OCI-LY3 (cell line): Measurements from ENCODE around the gene GPR142.

Experiments
- H2AFZ ChIP-seq: fragments of 200-600, 300-600 bp; shearing (Covaris generic); 2 replicates; pipeline ENCODE4 v1.6.0; 2014; ENCODE audit warnings: antibody characterized with exemption, low read depth, low read length
- H3K27ac ChIP-seq: fragments of 200-600, 300-600 bp; sonication (generic); 2 replicates; pipeline ENCODE4 v1.5.1; 2014; ENCODE audit warnings: mild to moderate bottlenecking, low read length, moderate library complexity, mixed read lengths
- H3K27me3 ChIP-seq: fragments of 200-600, 300-600 bp; sonication (generic); 2 replicates; pipeline ENCODE4 v1.6.1; 2014; ENCODE audit warnings: low read depth, low read length, mixed read lengths
- H3K36me3 ChIP-seq: fragments of 200-600, 300-600 bp; sonication (generic); replicated peaks from 2 replicates; pipeline ENCODE3; 2014; ENCODE audit warnings: low read depth, low read length, mixed read lengths
- H3K4me1 ChIP-seq: fragments of 300-600, 200-600 bp; sonication (generic); 2 replicates; pipeline ENCODE4 v1.6.1; 2014; ENCODE audit warnings: low read length, mixed read lengths
- H3K4me2 ChIP-seq: fragments of 200-600, 300-600 bp; sonication (generic); 2 replicates; pipeline ENCODE4 v1.6.1; 2014; ENCODE audit warnings: low read length, mixed read lengths
- H3K4me3 ChIP-seq: fragments of 300-600, 200-600 bp; sonication (generic); 2 replicates; pipeline ENCODE4 v1.5.1; 2014; ENCODE audit warnings: antibody characterized with exemption, mild to moderate bottlenecking, low read length, moderate library complexity
- H3K79me2 ChIP-seq: fragments of 300-600, 200-600 bp; shearing (Covaris generic); 2 replicates; pipeline ENCODE4 v1.6.1; 2014; ENCODE audit warnings: mild to moderate bottlenecking, low read length, mixed read lengths
- H3K9ac ChIP-seq: fragments of 300-600, 200-600 bp; shearing (Covaris generic); 2 replicates; pipeline ENCODE4 v1.6.0; 2014; ENCODE audit warnings: mild to moderate bottlenecking, low read length, moderate library complexity
- H3K9me3 ChIP-seq: fragments of 200-600, 300-600 bp; shearing (Covaris generic); 2 replicates; pipeline ENCODE4 v1.6.1; 2014; ENCODE audit warnings: low read length, mixed read lengths; ENCODE audit not compliant: insufficient read depth
- H4K20me1 ChIP-seq: fragments of 200-600, 300-600 bp; sonication (generic); 2 replicates; pipeline ENCODE4 v1.6.1; 2016; ENCODE audit warnings: low read length, mixed read lengths; ENCODE audit not compliant: insufficient read depth
- CTCF ChIP-seq: fragments of 200-600, 300-600 bp; sonication (generic); IDR thresholded peaks from 2 replicates; pipeline ENCODE4 v1.5.1; 2014; ENCODE audit warnings: antibody characterized with exemption, low read length, low read depth
- EZH2phosphoT487 ChIP-seq: fragments of 200-600 bp; shearing (Covaris generic); IDR thresholded peaks from 2 replicates; pipeline ENCODE4 v1.6.1; 2018; ENCODE audit warnings: antibody characterized with exemption, mixed run types, low read depth

GPR142 gene

GRCh38 chr17:74350486-74350885 lies 16.8 kb upstream of the GPR142 start:
- TF ChIP-seq CTCF (no peak), EZH2phosphoT487 (no peak)
- H3K4me2 ChIP-seq: no peak overlapping the region
- H3K4me1 ChIP-seq: no peaks in the 10 kb centered on the region
- H3K9ac ChIP-seq: no peak overlapping the region
- no peaks in the 10 kb centered on the region for H4K20me1 ChIP-seq
- no peak overlapping the region for H2AFZ ChIP-seq
- H3K36me3 ChIP-seq: no peaks in the 10 kb centered on the region
- no peaks in the 10 kb centered on the region for H3K9me3 ChIP-seq
- no peaks in the 10 kb centered on the region; the same call in 1 of the 2 replicates for H3K27me3 ChIP-seq
- no peak overlapping the region for H3K27ac ChIP-seq
- H3K79me2 ChIP-seq: no peaks in the 10 kb centered on the region
- H3K4me3 ChIP-seq: no peak overlapping the region

- H3K9me3 ChIP-seq: no peaks in the 10 kb centered on the region
- no peak overlapping the region for H3K4me3 ChIP-seq
- TF ChIP-seq EZH2phosphoT487 (no peak), CTCF (no peak)
- H2AFZ ChIP-seq: no peak overlapping the region
- H3K9ac ChIP-seq: no peak overlapping the region
- no peaks in the 10 kb centered on the region for H3K36me3 ChIP-seq
- no peaks in the 10 kb centered on the region for H3K79me2 ChIP-seq
- no peaks in the 10 kb centered on the region for H3K4me1 ChIP-seq
- H3K4me2 ChIP-seq: no peak overlapping the region
- no peaks in the 10 kb centered on the region for H4K20me1 ChIP-seq
- no peak overlapping the region for H3K27ac ChIP-seq
- H3K27me3 ChIP-seq: no peaks in the 10 kb centered on the region; the same call in 1 of the 2 replicates
Observed at GRCh38 chr17:74351552-74352210, 15.6 kb upstream of the GPR142 start.

GRCh38 chr17:74353446-74354060 lies 13.8 kb upstream of the GPR142 start:
- Histone ChIP-seq H3K9me3 (no peaks in the 10 kb centered on the region), H2AFZ (0 out of 2 replicates have a peak overlapping the region, but pooled peaks have one; percentile 46), H3K36me3 (no peaks in the 10 kb centered on the region), H3K9ac (no peak overlapping the region), H3K4me3 (no peak overlapping the region), H3K79me2 (no peaks in the 10 kb centered on the region), H3K27ac (no peak overlapping the region), H4K20me1 (no peaks in the 10 kb centered on the region), H3K4me1 (no peaks in the 10 kb centered on the region), H3K4me2 (peak overlapping the region; percentile 41; the same call in 1 of the 2 replicates), H3K27me3 (no peaks in the 10 kb centered on the region; the same call in 1 of the 2 replicates)
- TF ChIP-seq CTCF (no peak), EZH2phosphoT487 (no peak)

GRCh38 chr17:74354123-74354522 lies 13.2 kb upstream of the GPR142 start:
- H3K79me2 ChIP-seq: no peaks in the 10 kb centered on the region
- no peaks in the 10 kb centered on the region for H3K9me3 ChIP-seq
- no peak for TF ChIP-seq EZH2phosphoT487
- TF ChIP-seq CTCF: peak; percentile 80
- H3K9ac ChIP-seq: no peak overlapping the region
- H3K36me3 ChIP-seq: no peaks in the 10 kb centered on the region
- 0 out of 2 replicates have a peak overlapping the region, but pooled peaks have one; percentile 46 for H2AFZ ChIP-seq
- peak overlapping the region; percentile 41; the same call in 1 of the 2 replicates for H3K4me2 ChIP-seq
- no peaks in the 10 kb centered on the region for H3K4me1 ChIP-seq
- H4K20me1 ChIP-seq: no peaks in the 10 kb centered on the region
- H3K4me3 ChIP-seq: no peak overlapping the region
- no peak overlapping the region for H3K27ac ChIP-seq
- no peaks in the 10 kb centered on the region; the same call in 1 of the 2 replicates for H3K27me3 ChIP-seq
